ENCODE results near the gene INSR. TPM values are rescaled to one million over a fixed set of nuclear protein-coding genes. Genes with fewer than 3 reads are reported as not detected.
A peak's percentile ranks its signal among the peaks of the same experiment; 100 is the strongest.

The INSR gene
- total and polyA plus RNA-seq, 4 donors, result 4.8 to 106 (median 39.5) TPM

- 97 to 98% methylated on average over 3 of the region's 3 CpGs for WGBS, 2 donors
- no peaks in the 10 kb centered on the region for H3K27me3 ChIP-seq (ENCODE audit: control insufficient read depth in 1 of 2, insufficient read depth in 2 of 2, low read length in 1 of 2)
- intact Hi-C loops (cut with DNase I), result no loop called here
- H3K36me3 ChIP-seq (ENCODE audit: control insufficient read depth in 1 of 2, insufficient read depth in 2 of 2, low read length in 1 of 2), result no peaks in the 10 kb centered on the region
- H3K27ac ChIP-seq (ENCODE audit: low read depth in 1 of 2, low read length in 2 of 2), result no peak overlapping the region
- ATAC-seq (ENCODE audit: low FRiP score) (no peak), DNase-seq (no peak)
- H3K9me3 ChIP-seq (ENCODE audit: control insufficient read depth, low read length), result no peaks in the 10 kb centered on the region
- H3K4me3 ChIP-seq (ENCODE audit: low read length in 2 of 2), result no peak overlapping the region
- no peaks in the 10 kb centered on the region for H3K4me1 ChIP-seq (ENCODE audit: control insufficient read depth in 1 of 2, insufficient read depth in 2 of 2, low read length in 2 of 2)
Observed at GRCh38 chr19:7098096-7098495, 196.1 kb downstream of the INSR start.

- Histone ChIP-seq H3K9me3 (ENCODE audit: control insufficient read depth, low read length) (peaks cover 26% of the 10 kb centered on the region), H3K36me3 (ENCODE audit: control insufficient read depth in 1 of 2, insufficient read depth in 2 of 2, low read length in 1 of 2) (peaks cover 4 to 5% of the 10 kb centered on the region in 2 donors), H3K4me3 (ENCODE audit: low read length in 2 of 2) (no peak overlapping the region), H3K27ac (ENCODE audit: low read depth in 1 of 2, low read length in 2 of 2) (no peak overlapping the region), H3K4me1 (ENCODE audit: control insufficient read depth in 1 of 2, insufficient read depth in 2 of 2, low read length in 2 of 2) (no peaks in the 10 kb centered on the region), H3K27me3 (ENCODE audit: control insufficient read depth in 1 of 2, insufficient read depth in 2 of 2, low read length in 1 of 2) (no peaks in the 10 kb centered on the region)
- ATAC-seq (ENCODE audit: low FRiP score) (no peak), DNase-seq (no peak)
- WGBS, 2 donors, result 95 to 96% methylated on average over 6 of the region's 6 CpGs
- intact Hi-C loops (cut with DNase I), result no loop called here
Observed at GRCh38 chr19:7088999-7089398, 205.2 kb downstream of the INSR start.

GRCh38 chr19:7083076-7083956 lies 210.9 kb downstream of the INSR start:
- H3K36me3 ChIP-seq (ENCODE audit: control insufficient read depth in 1 of 2, insufficient read depth in 2 of 2, low read length in 1 of 2), result peaks cover 41 to 49% of the 10 kb centered on the region in 2 donors
- intact Hi-C loops (cut with DNase I), result no loop called here
- ATAC-seq (ENCODE audit: low FRiP score) (no peak), DNase-seq (no peak)
- H3K27me3 ChIP-seq (ENCODE audit: control insufficient read depth in 1 of 2, insufficient read depth in 2 of 2, low read length in 1 of 2), result no peaks in the 10 kb centered on the region
- peaks cover 47% of the 10 kb centered on the region for H3K9me3 ChIP-seq (ENCODE audit: control insufficient read depth, low read length)
- WGBS, 2 donors, result 97 to 98% methylated on average over 15 of the region's 15 CpGs
- H3K27ac ChIP-seq (ENCODE audit: low read depth in 1 of 2, low read length in 2 of 2), result no peak overlapping the region
- no peaks in the 10 kb centered on the region for H3K4me1 ChIP-seq (ENCODE audit: control insufficient read depth in 1 of 2, insufficient read depth in 2 of 2, low read length in 2 of 2)
- peak overlapping the region; percentile 18 to 20 for H3K4me3 ChIP-seq (ENCODE audit: low read length in 2 of 2)

GRCh38 chr19:7078008-7078407 lies 216.2 kb downstream of the INSR start:
- H3K4me3 ChIP-seq (ENCODE audit: low read length in 2 of 2), result no peak overlapping the region
- DNase-seq (no peak), ATAC-seq (ENCODE audit: low FRiP score) (no peak)
- WGBS, 2 donors, result 96 to 97% methylated on average over 2 of the region's 2 CpGs
- intact Hi-C loops (cut with DNase I), result no loop called here
- H3K9me3 ChIP-seq (ENCODE audit: control insufficient read depth, low read length), result peaks cover 32% of the 10 kb centered on the region
- peaks cover 46 to 48% of the 10 kb centered on the region in 2 donors for H3K36me3 ChIP-seq (ENCODE audit: control insufficient read depth in 1 of 2, insufficient read depth in 2 of 2, low read length in 1 of 2)
- no peaks in the 10 kb centered on the region for H3K27me3 ChIP-seq (ENCODE audit: control insufficient read depth in 1 of 2, insufficient read depth in 2 of 2, low read length in 1 of 2)
- no peak overlapping the region for H3K27ac ChIP-seq (ENCODE audit: low read depth in 1 of 2, low read length in 2 of 2)
- H3K4me1 ChIP-seq (ENCODE audit: control insufficient read depth in 1 of 2, insufficient read depth in 2 of 2, low read length in 2 of 2), result no peaks in the 10 kb centered on the region

- Histone ChIP-seq H3K4me1 (ENCODE audit: control insufficient read depth in 1 of 2, insufficient read depth in 2 of 2, low read length in 2 of 2) (no peaks in the 10 kb centered on the region), H3K27me3 (ENCODE audit: control insufficient read depth in 1 of 2, insufficient read depth in 2 of 2, low read length in 1 of 2) (no peaks in the 10 kb centered on the region), H3K36me3 (ENCODE audit: control insufficient read depth in 1 of 2, insufficient read depth in 2 of 2, low read length in 1 of 2) (peaks cover 33 to 35% of the 10 kb centered on the region in 2 donors), H3K9me3 (ENCODE audit: control insufficient read depth, low read length) (peaks cover 21% of the 10 kb centered on the region), H3K27ac (ENCODE audit: low read depth in 1 of 2, low read length in 2 of 2) (no peak overlapping the region), H3K4me3 (ENCODE audit: low read length in 2 of 2) (no peak overlapping the region)
- WGBS, 2 donors, result 97 to 98% methylated on average over 6 of the region's 6 CpGs
- intact Hi-C loops (cut with DNase I), result no loop called here
- ATAC-seq (ENCODE audit: low FRiP score) (no peak), DNase-seq (no peak)
Observed at GRCh38 chr19:7076151-7076550, 218.1 kb downstream of the INSR start.

- peaks cover 22% of the 10 kb centered on the region in 2 donors for H3K36me3 ChIP-seq (ENCODE audit: control insufficient read depth in 1 of 2, insufficient read depth in 2 of 2, low read length in 1 of 2)
- no peak overlapping the region for H3K27ac ChIP-seq (ENCODE audit: low read depth in 1 of 2, low read length in 2 of 2)
- no peak overlapping the region for H3K4me3 ChIP-seq (ENCODE audit: low read length in 2 of 2)
- 96 to 98% methylated on average over 19 to 29 of the region's 29 CpGs for WGBS, 2 donors
- H3K27me3 ChIP-seq (ENCODE audit: control insufficient read depth in 1 of 2, insufficient read depth in 2 of 2, low read length in 1 of 2), result no peaks in the 10 kb centered on the region
- no peak for DNase-seq
- no peaks in the 10 kb centered on the region for H3K4me1 ChIP-seq (ENCODE audit: control insufficient read depth in 1 of 2, insufficient read depth in 2 of 2, low read length in 2 of 2)
- ATAC-seq (ENCODE audit: low FRiP score), result no peak
- intact Hi-C loops (cut with DNase I), result no loop called here
- H3K9me3 ChIP-seq (ENCODE audit: control insufficient read depth, low read length), result peaks cover 10% of the 10 kb centered on the region
Observed at GRCh38 chr19:7074705-7075282, 219.4 kb downstream of the INSR start.

- no peak overlapping the region for H3K27ac ChIP-seq (ENCODE audit: low read depth in 1 of 2, low read length in 2 of 2)
- peaks cover 11 to 17% of the 10 kb centered on the region in 2 donors for H3K36me3 ChIP-seq (ENCODE audit: control insufficient read depth in 1 of 2, insufficient read depth in 2 of 2, low read length in 1 of 2)
Observed at GRCh38 chr19:7072541-7072940, 221.7 kb downstream of the INSR start.

GRCh38 chr19:7069904-7070226 lies 224.3 kb downstream of the INSR start:
- WGBS, 2 donors, result 0% methylated on average over 12 of the region's 12 CpGs

More at GRCh38 chr19:7072541-7072940, 221.7 kb downstream of the INSR start:
- Histone ChIP-seq H3K27me3 (ENCODE audit: control insufficient read depth in 1 of 2, insufficient read depth in 2 of 2, low read length in 1 of 2) (no peaks in the 10 kb centered on the region), H3K4me3 (ENCODE audit: low read length in 2 of 2) (no peak overlapping the region), H3K9me3 (ENCODE audit: control insufficient read depth, low read length) (peaks cover 9% of the 10 kb centered on the region), H3K4me1 (ENCODE audit: control insufficient read depth in 1 of 2, insufficient read depth in 2 of 2, low read length in 2 of 2) (no peaks in the 10 kb centered on the region)
- no peak for DNase-seq
- no peak for ATAC-seq (ENCODE audit: low FRiP score)
- WGBS, 2 donors, result 95% methylated on average over 6 of the region's 6 CpGs
- intact Hi-C loops (cut with DNase I), result no loop called here

More at GRCh38 chr19:7069904-7070226, 224.3 kb downstream of the INSR start:
- no peaks in the 10 kb centered on the region for H3K4me1 ChIP-seq (ENCODE audit: control insufficient read depth in 1 of 2, insufficient read depth in 2 of 2, low read length in 2 of 2)
- intact Hi-C loops (cut with DNase I), result no loop called here
- no peaks in the 10 kb centered on the region for H3K27me3 ChIP-seq (ENCODE audit: control insufficient read depth in 1 of 2, insufficient read depth in 2 of 2, low read length in 1 of 2)
- no peak for DNase-seq
- peak overlapping the region in 1 of 2 donors; percentile 4 for H3K27ac ChIP-seq (ENCODE audit: low read depth in 1 of 2, low read length in 2 of 2)
- peak; percentile 27 for ATAC-seq (ENCODE audit: low FRiP score)
- peak overlapping the region; percentile 62 to 96 for H3K4me3 ChIP-seq (ENCODE audit: low read length in 2 of 2)
- no peaks in the 10 kb centered on the region for H3K9me3 ChIP-seq (ENCODE audit: control insufficient read depth, low read length)
- peaks cover 0 to 4% of the 10 kb centered on the region in 2 donors for H3K36me3 ChIP-seq (ENCODE audit: control insufficient read depth in 1 of 2, insufficient read depth in 2 of 2, low read length in 1 of 2)

Data from aorta (tissue), 5 donors.